ENCODE measurements around the gene RIIAD1.

Gene RIIAD1

GRCh38 chr1:151774256-151774922 lies 53.1 kb downstream of the RIIAD1 start:
- no peak for DNase-seq (ENCODE audit: extremely low read depth, low read depth)
- no peak for TF ChIP-seq CTCF (IDR thresholded peaks at IDR 0.05; ENCODE audit: low read depth, low read length, missing control alignments)
- H3K4me3 ChIP-seq (replicated peaks; ENCODE audit: low read depth, low read length) = no peak overlapping the region

- no peak for TF ChIP-seq CTCF (IDR thresholded peaks at IDR 0.05; ENCODE audit: low read depth, low read length, missing control alignments)
- H3K4me3 ChIP-seq (replicated peaks; ENCODE audit: low read depth, low read length) = no peak overlapping the region
- no peak for DNase-seq (ENCODE audit: extremely low read depth, low read depth)
Observed at GRCh38 chr1:151775894-151776664, 54.8 kb downstream of the RIIAD1 start.

GRCh38 chr1:151776665-151777062 lies 55.3 kb downstream of the RIIAD1 start:
- no peak overlapping the region for H3K4me3 ChIP-seq (replicated peaks; ENCODE audit: low read depth, low read length)
- no peak for TF ChIP-seq CTCF (IDR thresholded peaks at IDR 0.05; ENCODE audit: low read depth, low read length, missing control alignments)
- DNase-seq (ENCODE audit: extremely low read depth, low read depth) = no peak

GRCh38 chr1:151777317-151777716 lies 56.0 kb downstream of the RIIAD1 start:
- H3K4me3 ChIP-seq (replicated peaks; ENCODE audit: low read depth, low read length) = no peak overlapping the region
- TF ChIP-seq CTCF (IDR thresholded peaks at IDR 0.05; ENCODE audit: low read depth, low read length, missing control alignments) = no peak
- no peak for DNase-seq (ENCODE audit: extremely low read depth, low read depth)
